MM.1S (cell line): ENCODE results near the gene ARL4A.
"Not testable (repeated sequence)": the region's sequence is repeated elsewhere in the genome, so short reads cannot be mapped to it uniquely, and the experiment has no call there.

ENCODE experiments used
- DNase-seq: peaks from one replicate; pipeline ENCODE4 v3.0.0-alpha.2; 2015
- H2AFZ ChIP-seq: fragments of 300-600 bp; sonication (generic); 2 replicates; pipeline ENCODE4 v1.6.0; 2016; ENCODE audit warnings: antibody characterized with exemption, low read length
- H3F3A ChIP-seq: fragments of 300-600 bp; sonication (generic); 2 replicates; pipeline ENCODE4 v1.6.1; 2016; ENCODE audit warnings: mild to moderate bottlenecking, antibody characterized with exemption, low read length, moderate library complexity, mixed read lengths; ENCODE audit not compliant: insufficient read depth
- H3K27ac ChIP-seq: fragments of 300-600 bp; sonication (generic); 2 replicates; pipeline ENCODE4 v1.5.1; 2016; ENCODE audit warnings: mild to moderate bottlenecking, low read length
- H3K27me3 ChIP-seq: fragments of 300-600 bp; sonication (generic); replicated peaks from 2 replicates; pipeline ENCODE4 v1.6.0; 2016; ENCODE audit warnings: low read length; ENCODE audit not compliant: insufficient read depth
- H3K36me3 ChIP-seq: fragments of 300-600 bp; sonication (generic); replicated peaks from 2 replicates; pipeline ENCODE4 v1.6.1; 2016; ENCODE audit warnings: mild to moderate bottlenecking, low read length, mixed read lengths; ENCODE audit not compliant: insufficient read depth
- H3K4me1 ChIP-seq: fragments of 300-600 bp; sonication (generic); 2 replicates; pipeline ENCODE4 v1.6.1; 2016; ENCODE audit warnings: low read length, mixed read lengths
- H3K4me2 ChIP-seq: fragments of 300-600 bp; sonication (generic); 2 replicates; pipeline ENCODE4 v1.6.0; 2016; ENCODE audit warnings: low read depth, low read length
- H3K4me3 ChIP-seq: fragments of 300-600 bp; sonication (generic); 2 replicates; pipeline ENCODE4 v1.5.1; 2016; ENCODE audit warnings: low read length, mixed read lengths
- H3K79me2 ChIP-seq: fragments of 300-600 bp; sonication (generic); 2 replicates; pipeline ENCODE4 v1.6.1; 2016; ENCODE audit warnings: mixed run types, low read length, mixed read lengths
- H3K9ac ChIP-seq: fragments of 300-600 bp; sonication (generic); 2 replicates; pipeline ENCODE4 v1.6.1; 2016; ENCODE audit warnings: low read length, mixed read lengths
- H3K9me2 ChIP-seq: fragments of 300-600 bp; sonication (generic); replicated peaks from 2 replicates; pipeline ENCODE4 v1.6.1; 2016; ENCODE audit warnings: mild to moderate bottlenecking, low read length, mixed read lengths; ENCODE audit not compliant: insufficient read depth
- H3K9me3 ChIP-seq: fragments of 300-600 bp; sonication (generic); replicated peaks from 2 replicates; pipeline ENCODE4 v1.6.1; 2016; ENCODE audit warnings: mild to moderate bottlenecking, low read length, mixed read lengths; ENCODE audit not compliant: insufficient read depth
- H4K20me1 ChIP-seq: fragments of 300-600 bp; sonication (generic); 2 replicates; pipeline ENCODE4 v1.6.1; 2016; ENCODE audit warnings: mild to moderate bottlenecking, low read length, moderate library complexity, mixed read lengths; ENCODE audit not compliant: insufficient read depth
- CTCF ChIP-seq: fragments of 300-600 bp; sonication (generic); IDR thresholded peaks from 2 replicates; pipeline ENCODE4 v1.5.1; 2016; ENCODE audit warnings: antibody characterized with exemption, low read length, mixed read lengths
- EZH2 ChIP-seq: fragments of 300-600 bp; sonication (generic); optimal IDR thresholded peaks from 2 replicates; pipeline ENCODE3; 2017; ENCODE audit warnings: low read depth, mild to moderate bottlenecking, antibody characterized with exemption, low read length, mixed read lengths
- EZH2phosphoT487 ChIP-seq: fragments of 300-600 bp; sonication (generic); IDR thresholded peaks from 2 replicates; pipeline ENCODE4 v1.6.1; 2018; ENCODE audit warnings: antibody characterized with exemption, low read length

ARL4A gene

DNA sequence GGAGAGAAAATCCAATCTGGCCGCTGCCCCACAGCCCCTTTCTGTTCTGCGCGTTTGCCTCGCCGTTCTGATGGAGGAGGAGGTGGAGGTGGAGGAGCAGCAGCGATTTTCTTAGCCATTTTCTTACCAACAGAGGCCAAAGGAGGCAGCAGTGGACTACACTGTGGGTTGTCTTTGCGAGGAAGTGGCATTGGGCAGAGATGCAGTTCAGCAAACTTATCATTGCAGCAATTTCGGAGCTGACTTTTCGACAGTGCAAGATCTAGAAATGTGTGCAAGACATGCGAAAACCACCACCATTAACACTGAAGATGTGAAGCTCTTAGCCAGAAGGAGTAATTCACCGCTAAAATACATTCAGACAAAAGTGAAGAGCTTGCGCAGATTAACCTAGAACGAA is 1.9 kb upstream of the ARL4A start:
- TF ChIP-seq CTCF (peak; percentile 19; the same call in 1 of the 2 replicates), EZH2phosphoT487 (no peak)
- Histone ChIP-seq H3K4me2 (no peak overlapping the region), H3K4me1 (peaks cover 4% of the 10 kb centered on the region; the same call in 1 of the 2 replicates), H3F3A (peaks cover 13% of the 10 kb centered on the region), H3K27ac (no peak overlapping the region), H4K20me1 (no peaks in the 10 kb centered on the region), H2AFZ (no peak overlapping the region), H3K36me3 (no peaks in the 10 kb centered on the region), H3K9ac (no peak overlapping the region), H3K79me2 (peaks cover 8% of the 10 kb centered on the region), H3K9me3 (no peaks in the 10 kb centered on the region), H3K27me3 (no peaks in the 10 kb centered on the region), H3K9me2 (no peaks in the 10 kb centered on the region), H3K4me3 (no peak overlapping the region)
- no peak for DNase-seq

- Histone ChIP-seq H3K4me2 (peak overlapping the region; percentile 71; the same call in 1 of the 2 replicates), H2AFZ (peak overlapping the region; percentile 95)
These were observed 1.1 kb upstream of the ARL4A start for GRCh38 chr7:12686234-12686890.

DNA sequence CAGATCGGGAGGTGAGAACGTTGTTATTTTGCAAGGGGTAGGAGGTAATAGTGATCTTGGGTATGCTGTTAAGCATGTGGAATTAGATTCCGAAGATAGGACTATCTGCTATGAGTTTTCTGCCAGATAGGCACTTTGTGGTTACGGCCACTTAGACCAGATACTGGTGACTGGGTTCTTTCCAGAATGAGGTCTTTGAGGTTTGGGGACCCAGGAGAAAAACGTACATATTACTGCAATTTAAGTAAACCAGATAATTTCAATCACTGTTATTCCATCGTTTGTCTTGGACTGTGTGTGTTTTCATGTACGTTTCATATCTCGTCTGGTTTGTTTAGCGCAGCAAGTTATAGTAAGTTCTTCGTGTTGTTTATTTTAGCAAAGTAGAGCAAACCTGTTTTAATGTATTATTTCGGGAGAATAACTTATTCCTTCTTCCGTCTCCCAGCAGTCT is 312 bp downstream of the ARL4A start:
- no peaks in the 10 kb centered on the region for H3K9me3 ChIP-seq
- H3K4me3 ChIP-seq, result peak overlapping the region; percentile 73
- no peaks in the 10 kb centered on the region for H3K9me2 ChIP-seq
- peak overlapping the region; percentile 96 for H3K9ac ChIP-seq
- H3K36me3 ChIP-seq, result no peaks in the 10 kb centered on the region
- DNase-seq, result no peak
- TF ChIP-seq EZH2, result no peak
- TF ChIP-seq EZH2phosphoT487, result no peak
- TF ChIP-seq CTCF, result no peak
- peaks cover 4% of the 10 kb centered on the region; the same call in 1 of the 2 replicates for H3K4me1 ChIP-seq
- peak overlapping the region; percentile 59 for H2AFZ ChIP-seq
- peak overlapping the region; percentile 59 for H3K4me2 ChIP-seq
- H3K27ac ChIP-seq, result peak overlapping the region; percentile 96; the same call in 1 of the 2 replicates
- H3F3A ChIP-seq, result peaks cover 13% of the 10 kb centered on the region
- H3K27me3 ChIP-seq, result no peaks in the 10 kb centered on the region
- peaks cover 8% of the 10 kb centered on the region for H3K79me2 ChIP-seq
- H4K20me1 ChIP-seq, result no peaks in the 10 kb centered on the region

More at GRCh38 chr7:12686234-12686890, 1.1 kb upstream of the ARL4A start:
- peak overlapping the region; percentile 73 for H3K4me3 ChIP-seq
- no peaks in the 10 kb centered on the region for H3K9me2 ChIP-seq
- peaks cover 13% of the 10 kb centered on the region for H3F3A ChIP-seq
- no peaks in the 10 kb centered on the region for H3K36me3 ChIP-seq
- peak; percentile 96 for DNase-seq
- peaks cover 4% of the 10 kb centered on the region; the same call in 1 of the 2 replicates for H3K4me1 ChIP-seq
- H3K9me3 ChIP-seq, result no peaks in the 10 kb centered on the region
- H3K27me3 ChIP-seq, result no peaks in the 10 kb centered on the region
- peaks cover 8% of the 10 kb centered on the region for H3K79me2 ChIP-seq
- peak overlapping the region; percentile 96 for H3K27ac ChIP-seq
- TF ChIP-seq EZH2phosphoT487 (no peak), CTCF (peak; percentile 66), EZH2 (no peak)
- no peaks in the 10 kb centered on the region for H4K20me1 ChIP-seq
- H3K9ac ChIP-seq, result peak overlapping the region; percentile 96

DNA sequence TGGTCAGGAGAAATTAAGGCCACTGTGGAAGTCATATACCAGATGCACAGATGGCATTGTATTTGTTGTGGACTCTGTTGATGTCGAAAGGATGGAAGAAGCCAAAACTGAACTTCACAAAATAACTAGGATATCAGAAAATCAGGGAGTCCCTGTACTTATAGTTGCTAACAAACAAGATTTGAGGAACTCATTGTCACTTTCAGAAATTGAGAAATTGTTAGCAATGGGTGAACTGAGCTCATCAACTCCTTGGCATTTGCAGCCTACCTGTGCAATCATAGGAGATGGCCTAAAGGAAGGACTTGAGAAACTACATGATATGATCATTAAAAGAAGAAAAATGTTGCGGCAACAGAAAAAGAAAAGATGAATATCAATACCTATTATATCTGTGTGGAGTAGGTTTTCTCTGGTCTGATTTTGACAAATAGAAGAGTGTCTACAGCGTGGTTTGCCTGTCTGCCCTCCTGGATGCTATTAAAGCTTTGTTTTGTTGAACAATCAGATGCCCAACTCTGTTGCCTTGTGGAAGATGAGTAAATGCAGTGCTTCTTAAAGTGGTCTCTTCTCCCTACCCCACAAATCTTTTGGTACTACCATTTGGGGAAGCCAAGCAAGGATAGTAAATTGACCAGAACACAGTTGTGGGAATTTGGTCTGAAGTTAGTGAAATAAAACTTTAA is 1.2 kb downstream of the ARL4A start:
- not testable (repeated sequence) for H3K4me3 ChIP-seq, H3K9me2 ChIP-seq, H3K36me3 ChIP-seq, H3K9me3 ChIP-seq, H3K9ac ChIP-seq, H3K4me1 ChIP-seq, H3K27ac ChIP-seq, H3K4me2 ChIP-seq, H3K27me3 ChIP-seq, H4K20me1 ChIP-seq, H2AFZ ChIP-seq, DNase-seq
- Histone ChIP-seq H3F3A (peaks cover 13% of the 10 kb centered on the region), H3K79me2 (peaks cover 12% of the 10 kb centered on the region)
